ENCODE data around the gene FIGN. TPM values are rescaled to one million over a fixed set of nuclear protein-coding genes. Genes with fewer than 3 reads are reported as not detected.

FIGN gene
- polyA plus RNA-seq, 1 donor from 2014 or later: 0.71 TPM

GRCh38 chr2:163711258-163711657 lies 24.6 kb downstream of the FIGN start:
- Histone ChIP-seq H3K27me3 (ENCODE audit: insufficient read depth, low read depth, low read length) (peaks cover 17% of the 10 kb centered on the region), H2AFZ (ENCODE audit: low read depth, low read length) (no peak overlapping the region), H4K20me1 (ENCODE audit: insufficient read depth) (no peaks in the 10 kb centered on the region), H3K9me3 (ENCODE audit: low read length) (no peaks in the 10 kb centered on the region), H3K4me2 (ENCODE audit: low read length) (no peak overlapping the region), H3K9me2 (ENCODE audit: insufficient read depth, low read length) (no peaks in the 10 kb centered on the region), H3K36me3 (ENCODE audit: insufficient read depth, low read length) (no peaks in the 10 kb centered on the region), H3F3A (ENCODE audit: insufficient read depth, low read length, poor library complexity, severe bottlenecking) (no peaks in the 10 kb centered on the region), H3K9ac (ENCODE audit: low read length) (no peak overlapping the region), H3K27ac (ENCODE audit: low read length) (no peak overlapping the region), H3K4me3 (ENCODE audit: low read length) (no peak overlapping the region), H3K79me2 (replicated peaks; ENCODE audit: insufficient read depth, low read length) (peaks cover 11% of the 10 kb centered on the region)
- TF ChIP-seq POLR2AphosphoS5 (IDR thresholded peaks at IDR 0.05) (no peak), CTCF (IDR thresholded peaks at IDR 0.05; ENCODE audit: poor library complexity, severe bottlenecking) (no peak), EZH2 (IDR thresholded peaks at IDR 0.05; ENCODE audit: borderline replicate concordance, insufficient read depth, low read length, poor library complexity, severe bottlenecking) (no peak), SMC3 (conservative IDR thresholded peaks at IDR 0.05; ENCODE audit: poor library complexity) (no peak), REST (IDR thresholded peaks at IDR 0.05; ENCODE audit: borderline replicate concordance) (no peak), TAF1 (IDR thresholded peaks at IDR 0.05; ENCODE audit: low read depth) (no peak), RAD21 (conservative IDR thresholded peaks at IDR 0.05) (no peak), EP300 (conservative IDR thresholded peaks at IDR 0.05; ENCODE audit: poor library complexity, severe bottlenecking) (no peak), MXI1 (conservative IDR thresholded peaks at IDR 0.05; ENCODE audit: poor library complexity, severe bottlenecking) (no peak)

GRCh38 chr2:163709270-163709669 lies 26.5 kb downstream of the FIGN start:
- no peaks in the 10 kb centered on the region for H4K20me1 ChIP-seq (ENCODE audit: insufficient read depth)
- H3K36me3 ChIP-seq (ENCODE audit: insufficient read depth, low read length): no peaks in the 10 kb centered on the region
- H3K27me3 ChIP-seq (ENCODE audit: insufficient read depth, low read depth, low read length): peaks cover 15% of the 10 kb centered on the region
- no peak for TF ChIP-seq EZH2 (IDR thresholded peaks at IDR 0.05; ENCODE audit: borderline replicate concordance, insufficient read depth, low read length, poor library complexity, severe bottlenecking)
- TF ChIP-seq MXI1 (conservative IDR thresholded peaks at IDR 0.05; ENCODE audit: poor library complexity, severe bottlenecking): no peak
- TF ChIP-seq RAD21 (conservative IDR thresholded peaks at IDR 0.05): no peak
- no peak for TF ChIP-seq SMC3 (conservative IDR thresholded peaks at IDR 0.05; ENCODE audit: poor library complexity)
- TF ChIP-seq TAF1 (IDR thresholded peaks at IDR 0.05; ENCODE audit: low read depth): no peak
- TF ChIP-seq CTCF (IDR thresholded peaks at IDR 0.05; ENCODE audit: poor library complexity, severe bottlenecking): no peak
- no peak for TF ChIP-seq REST (IDR thresholded peaks at IDR 0.05; ENCODE audit: borderline replicate concordance)
- no peak for TF ChIP-seq EP300 (conservative IDR thresholded peaks at IDR 0.05; ENCODE audit: poor library complexity, severe bottlenecking)
- no peak for TF ChIP-seq POLR2AphosphoS5 (IDR thresholded peaks at IDR 0.05)
- H3K79me2 ChIP-seq (replicated peaks; ENCODE audit: insufficient read depth, low read length): no peaks in the 10 kb centered on the region
- H3K9me3 ChIP-seq (ENCODE audit: low read length): no peaks in the 10 kb centered on the region
- H3K4me2 ChIP-seq (ENCODE audit: low read length): no peak overlapping the region
- H2AFZ ChIP-seq (ENCODE audit: low read depth, low read length): no peak overlapping the region
- no peak overlapping the region for H3K4me3 ChIP-seq (ENCODE audit: low read length)
- H3F3A ChIP-seq (ENCODE audit: insufficient read depth, low read length, poor library complexity, severe bottlenecking): no peaks in the 10 kb centered on the region
- no peak overlapping the region for H3K27ac ChIP-seq (ENCODE audit: low read length)
- H3K9me2 ChIP-seq (ENCODE audit: insufficient read depth, low read length): no peaks in the 10 kb centered on the region
- no peak overlapping the region for H3K9ac ChIP-seq (ENCODE audit: low read length)
